ENCODE measurements around the gene APLP1.

- TF ChIP-seq POLR2AphosphoS5 (IDR thresholded peaks at IDR 0.05; ENCODE audit: borderline replicate concordance, low read depth, low read length) (no peak), EZH2 (IDR thresholded peaks at IDR 0.05) (no peak), FOXP2 (optimal IDR thresholded peaks at IDR 0.05; ENCODE audit: control extremely low read depth, extremely low read length, insufficient read depth) (no peak)
Observed at GRCh38 chr19:35908973-35909683, 40.8 kb downstream of the APLP1 start.

Measured in SK-N-MC (cell line).